Activated CD4-positive, CD25-positive, alpha-beta regulatory T cell (primary cell): ENCODE results near the gene ANXA10.
"Not testable (repeated sequence)": the region's sequence is repeated elsewhere in the genome, so short reads cannot be mapped to it uniquely, and the experiment has no call there.

Experiments
- DNase-seq, 4 experiments: peaks; one replicate each; lab custom pipeline; 2025; lab: John Stamatoyannopoulos, UW

ANXA10 gene, protein sequence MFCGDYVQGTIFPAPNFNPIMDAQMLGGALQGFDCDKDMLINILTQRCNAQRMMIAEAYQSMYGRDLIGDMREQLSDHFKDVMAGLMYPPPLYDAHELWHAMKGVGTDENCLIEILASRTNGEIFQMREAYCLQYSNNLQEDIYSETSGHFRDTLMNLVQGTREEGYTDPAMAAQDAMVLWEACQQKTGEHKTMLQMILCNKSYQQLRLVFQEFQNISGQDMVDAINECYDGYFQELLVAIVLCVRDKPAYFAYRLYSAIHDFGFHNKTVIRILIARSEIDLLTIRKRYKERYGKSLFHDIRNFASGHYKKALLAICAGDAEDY

GRCh38 chr4:168092176-168092712, at the start of gene ANXA10:
ANXA10 (plus strand) TSS chr4:168092537; CDS start chr4:168092701, 164 bp downstream.
- DNase-seq, result no peak

- no peak for DNase-seq
Measured at GRCh38 chr4:168045354-168045753, 47.0 kb upstream of the ANXA10 start.

DNA sequence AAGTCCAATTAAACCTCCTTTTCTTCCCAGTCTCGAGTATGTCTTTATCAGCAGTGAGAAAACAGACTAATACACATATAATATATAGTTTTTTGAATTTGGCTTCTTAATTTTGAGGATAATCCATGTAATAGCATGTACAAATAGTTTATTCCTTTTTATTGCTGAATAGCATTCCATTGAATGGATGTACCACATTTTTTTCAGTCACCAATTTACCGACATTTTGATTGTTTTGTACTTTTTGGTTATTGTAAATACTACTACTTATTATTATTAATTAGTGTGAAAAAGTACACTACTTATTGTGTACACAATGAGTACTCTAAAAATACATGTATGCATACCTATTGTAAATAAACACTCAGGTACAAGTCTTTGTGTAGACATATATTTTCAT, 42.3 kb upstream of the ANXA10 start:
- no peak for DNase-seq

GRCh38 chr4:168051526-168051925, 40.8 kb upstream of the ANXA10 start:
- no peak for DNase-seq

- no peak for DNase-seq
Measured at GRCh38 chr4:168057412-168057811, 34.9 kb upstream of the ANXA10 start.

GRCh38 chr4:168059251-168059650, 33.1 kb upstream of the ANXA10 start:
- DNase-seq, result no peak

DNA sequence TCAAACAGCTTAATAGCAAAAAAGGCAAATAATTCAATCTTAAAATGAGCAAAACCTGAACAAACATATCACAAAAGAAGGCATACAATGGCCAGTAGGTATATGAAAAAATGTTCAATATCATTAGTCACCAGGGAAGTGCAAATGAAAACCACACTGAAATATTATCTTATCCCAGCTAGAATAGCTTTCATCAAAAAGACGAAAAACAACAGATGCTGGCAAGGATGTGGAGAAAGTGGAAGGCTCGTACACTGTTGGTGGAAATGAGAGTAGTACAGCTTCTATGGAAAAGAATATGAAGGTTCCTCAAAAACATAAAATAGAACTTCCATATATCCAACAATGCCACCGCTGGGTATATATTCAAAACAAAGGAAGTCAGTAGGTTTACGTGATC, 29.3 kb upstream of the ANXA10 start:
- DNase-seq, result no peak

DNA sequence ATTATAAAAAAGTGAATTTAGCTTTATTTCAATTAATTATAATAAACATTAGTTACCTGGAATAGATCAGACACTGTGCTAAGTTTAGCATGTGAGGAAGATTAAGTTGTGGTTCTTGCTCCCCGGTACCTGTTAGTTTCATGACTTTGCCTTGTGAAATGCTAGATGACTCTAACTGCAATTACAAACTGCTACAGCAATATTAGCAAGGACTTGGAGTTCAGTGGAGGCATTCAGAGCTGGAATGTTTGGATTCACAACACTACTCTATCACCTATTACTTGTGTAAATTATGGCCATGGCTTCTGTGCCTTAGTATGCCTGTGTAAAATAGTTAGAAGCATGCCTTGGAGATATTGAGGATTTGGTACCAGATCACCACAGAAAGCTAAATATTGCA, 21.4 kb upstream of the ANXA10 start:
- DNase-seq, result no peak

DNA sequence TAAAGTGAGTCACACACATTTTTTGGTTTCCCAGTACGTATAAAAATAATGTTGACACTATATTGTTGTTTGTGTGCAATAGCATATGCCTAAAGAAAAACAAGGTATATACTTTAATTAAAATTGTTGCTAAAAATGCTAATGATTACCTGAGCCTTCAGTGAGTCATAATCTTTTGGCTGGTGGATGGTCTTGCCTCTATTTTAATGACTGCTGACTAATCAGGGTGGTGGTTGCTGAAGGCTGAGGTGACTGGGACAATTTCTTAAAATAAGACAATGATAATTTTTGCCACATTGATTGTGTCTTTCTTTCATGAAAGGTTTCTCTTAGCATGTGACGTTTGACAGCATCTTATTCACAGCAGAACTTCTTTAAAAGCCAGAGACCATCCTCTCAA, 21.0 kb upstream of the ANXA10 start:
- no peak for DNase-seq

DNA sequence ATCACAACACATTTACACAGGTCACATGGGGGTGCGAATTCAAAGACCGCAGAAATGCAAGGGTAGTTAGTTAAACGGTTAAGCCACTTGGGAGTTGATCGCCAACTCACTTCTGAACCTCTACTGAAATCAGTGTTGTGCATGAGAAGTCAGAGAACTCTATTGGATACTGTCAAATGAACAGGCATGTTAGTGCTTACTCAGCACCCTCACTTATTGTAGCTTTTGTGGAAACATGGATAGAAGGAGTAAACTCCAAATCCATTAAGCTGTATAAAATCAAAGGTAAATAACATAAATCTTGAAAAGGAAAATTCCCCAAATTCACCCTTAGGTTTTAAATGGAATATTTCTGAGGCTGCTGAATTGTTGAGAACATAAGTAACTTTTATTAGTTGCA, 17.5 kb upstream of the ANXA10 start:
- DNase-seq, result no peak

- DNase-seq, result peak in 1 of 4 experiments; percentile 0
Measured at GRCh38 chr4:168076989-168077725, 15.2 kb upstream of the ANXA10 start.

- no peak for DNase-seq
Measured at GRCh38 chr4:168077726-168078239, 14.6 kb upstream of the ANXA10 start.

DNA sequence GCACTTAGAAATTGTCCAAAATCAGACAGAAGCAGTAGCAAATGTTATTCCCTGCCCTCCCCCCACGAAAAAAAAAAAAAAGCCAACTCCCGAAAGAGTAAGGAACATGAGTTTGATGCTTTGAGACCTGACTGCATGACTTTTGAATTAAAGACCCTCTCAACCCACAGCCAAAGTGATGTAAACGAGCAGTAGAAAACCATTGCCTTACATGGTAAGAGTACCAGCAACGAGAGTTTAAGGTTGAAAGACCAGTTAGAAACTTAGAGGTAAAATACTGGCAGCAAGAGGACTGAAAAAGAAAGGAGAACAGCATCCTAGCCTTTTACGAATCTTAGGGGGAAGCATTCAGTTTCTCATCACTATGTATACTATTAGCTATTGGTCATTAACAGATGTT, 10.0 kb upstream of the ANXA10 start:
- no peak for DNase-seq

- no peak for DNase-seq
Measured at GRCh38 chr4:168095776-168096406, 3.6 kb downstream of the ANXA10 start.

DNA sequence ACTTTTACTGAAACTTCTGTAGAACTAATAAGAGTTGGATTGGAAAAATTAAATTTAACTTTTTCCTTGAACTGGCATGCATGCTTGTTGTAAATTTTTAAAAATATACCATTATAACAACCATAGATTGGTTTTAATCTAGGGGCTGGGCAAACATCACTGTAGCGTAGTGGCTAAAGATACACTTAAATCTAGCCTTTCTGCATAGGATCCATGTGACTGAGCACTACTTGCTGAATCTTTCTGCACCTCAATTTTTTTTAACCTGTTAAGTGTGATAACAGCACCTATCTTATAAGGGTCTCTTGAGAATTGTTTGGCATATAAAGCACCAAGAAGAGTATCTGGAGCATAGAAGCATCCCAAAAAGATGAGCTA, 4.1 kb downstream of the ANXA10 start:
- DNase-seq, result no peak

DNA sequence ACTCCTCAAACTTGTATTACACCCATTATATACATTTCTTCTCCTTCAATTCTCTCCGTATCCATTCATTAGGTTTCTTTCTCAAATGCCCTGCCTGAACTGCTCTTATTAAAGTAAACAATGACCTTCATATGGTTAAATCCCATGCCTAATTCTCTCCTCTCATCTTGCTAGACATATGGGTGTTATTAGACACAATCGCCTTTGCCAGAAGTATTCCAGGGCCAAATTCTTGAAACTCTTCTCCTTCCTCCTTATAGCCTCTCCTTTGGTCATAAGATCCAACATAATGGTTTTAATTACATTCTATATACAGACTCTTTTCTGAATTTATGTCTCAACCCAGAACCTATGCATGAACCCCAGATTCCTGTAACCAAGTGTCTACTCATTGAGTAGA, 4.8 kb downstream of the ANXA10 start:
- DNase-seq, result no peak

DNA sequence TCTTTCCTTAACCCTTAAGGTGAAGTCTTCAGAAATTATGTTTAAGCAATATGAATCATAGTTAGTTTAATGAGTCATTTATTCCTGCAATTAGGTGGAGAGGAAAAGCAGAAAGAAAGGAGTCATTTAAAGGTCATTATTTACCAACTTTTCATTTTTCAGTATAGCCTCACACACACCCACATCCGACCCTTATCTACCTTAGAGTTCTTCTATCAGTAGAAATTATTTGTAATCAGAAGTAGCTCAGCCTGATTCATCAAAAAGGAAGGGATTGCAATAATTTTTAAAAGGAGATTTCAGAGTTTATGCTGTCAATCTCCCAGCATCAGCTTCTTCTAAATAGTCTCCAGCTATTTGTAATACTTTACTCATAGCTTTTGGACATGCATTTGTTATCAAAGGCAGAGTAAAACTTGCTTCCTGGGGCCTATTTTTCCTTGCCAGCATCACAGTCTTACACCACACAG, 5.9 kb downstream of the ANXA10 start:
- DNase-seq, result no peak

- DNase-seq, result no peak
Measured at GRCh38 chr4:168099195-168099594, 6.9 kb downstream of the ANXA10 start.

DNA sequence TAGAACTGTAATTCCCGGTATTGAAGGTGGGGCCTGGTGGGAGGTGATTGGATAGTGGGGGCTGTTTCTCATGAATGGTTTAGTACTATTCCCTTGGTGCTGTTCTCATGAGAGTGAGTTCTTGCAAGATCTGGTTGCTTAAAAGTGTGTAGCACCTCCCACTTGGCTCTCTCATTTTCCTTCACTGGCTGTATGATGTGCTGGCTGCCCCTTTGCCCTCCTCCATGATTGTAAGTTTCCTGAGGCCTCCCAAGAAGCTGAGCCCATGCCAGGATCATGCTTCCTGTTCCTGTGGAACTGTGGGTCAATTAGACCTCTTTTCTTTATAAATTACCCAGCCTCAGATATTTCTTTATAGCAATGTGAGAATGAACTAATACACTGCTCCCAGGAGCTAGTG, 8.7 kb downstream of the ANXA10 start:
- DNase-seq, result no peak

GRCh38 chr4:168102403-168102802, 10.1 kb downstream of the ANXA10 start:
- no peak for DNase-seq

DNA sequence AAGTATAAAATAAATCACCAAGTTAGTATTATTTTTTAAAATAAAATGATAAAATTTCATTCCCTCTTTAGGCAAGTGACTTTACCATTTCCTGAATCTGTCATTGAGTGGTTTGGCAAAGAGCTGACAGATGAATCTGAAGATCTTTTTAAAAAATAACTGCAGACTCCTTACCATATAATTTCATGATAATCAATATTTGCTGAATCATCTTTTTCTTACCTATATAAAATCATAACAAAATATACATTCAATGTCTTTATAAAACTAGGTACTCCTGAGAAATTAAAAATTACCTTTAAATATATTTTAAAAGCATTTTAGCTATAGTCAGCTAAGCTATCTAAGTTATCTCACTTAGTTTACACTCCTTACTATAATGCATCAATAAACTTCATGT, 17.2 kb downstream of the ANXA10 start:
- no peak for DNase-seq

- DNase-seq, result not testable (repeated sequence)
Measured at GRCh38 chr4:168113059-168113458, 20.7 kb downstream of the ANXA10 start.
